Ureter (tissue), 1 donor: ENCODE data around the gene AGBL4. TPM values are rescaled to one million over a fixed set of nuclear protein-coding genes. Genes with fewer than 3 reads are reported as not detected.

Experiments used
- DNase-seq: peaks from one replicate; pipeline ENCODE4 v3.0.0-alpha.2; 2020; ENCODE audit warnings: low spot score
- total RNA-seq: library from RNA; stranded (reverse); gene quantifications from one replicate; pipeline ENCODE4 v1.2.4, GENCODE V29; 2023
- donor health status: DM: yes; HTN: yes; CAD: no.

AGBL4 gene
- total RNA-seq, 1 donor from 2014 or later: 0.21 TPM

DNA sequence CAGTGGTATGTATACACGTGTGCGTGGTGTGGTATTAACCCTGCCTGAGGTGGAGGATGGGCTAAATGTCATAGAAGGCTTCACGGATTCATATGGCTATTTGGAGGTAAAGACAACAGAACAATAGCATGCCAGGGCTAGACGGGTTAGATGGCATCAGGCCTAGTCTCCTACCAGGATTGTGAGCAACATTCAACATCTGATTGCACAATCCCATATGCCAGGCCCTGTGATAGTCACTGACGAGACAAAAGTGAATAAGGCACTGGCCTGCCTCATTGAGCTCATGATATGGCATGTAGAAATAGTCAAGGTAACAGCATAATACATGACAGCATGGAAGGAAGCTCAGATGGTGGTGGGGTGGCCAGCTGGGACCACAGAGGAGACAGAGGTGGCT is 1079.9 kb downstream of the AGBL4 start:
- DNase-seq: no peak

DNA sequence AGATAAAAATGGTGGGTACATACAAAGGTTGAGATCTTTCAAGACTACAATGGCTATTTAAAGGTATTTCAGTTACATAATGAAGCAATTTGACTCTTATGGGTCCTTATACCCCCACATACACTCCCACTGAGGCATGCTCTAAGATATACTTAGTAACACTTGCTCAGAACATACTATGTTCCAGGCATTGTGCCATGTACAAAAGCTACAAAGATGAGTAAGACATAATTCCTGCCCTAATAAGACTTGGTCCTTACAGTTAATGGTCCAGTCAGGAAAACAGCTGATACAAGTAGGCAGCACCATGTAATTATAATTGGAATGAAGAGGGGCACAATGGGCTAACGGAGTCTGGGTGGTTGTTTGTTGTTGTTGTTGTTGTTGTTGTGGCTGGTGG is 1080.4 kb downstream of the AGBL4 start:
- no peak for DNase-seq

DNA sequence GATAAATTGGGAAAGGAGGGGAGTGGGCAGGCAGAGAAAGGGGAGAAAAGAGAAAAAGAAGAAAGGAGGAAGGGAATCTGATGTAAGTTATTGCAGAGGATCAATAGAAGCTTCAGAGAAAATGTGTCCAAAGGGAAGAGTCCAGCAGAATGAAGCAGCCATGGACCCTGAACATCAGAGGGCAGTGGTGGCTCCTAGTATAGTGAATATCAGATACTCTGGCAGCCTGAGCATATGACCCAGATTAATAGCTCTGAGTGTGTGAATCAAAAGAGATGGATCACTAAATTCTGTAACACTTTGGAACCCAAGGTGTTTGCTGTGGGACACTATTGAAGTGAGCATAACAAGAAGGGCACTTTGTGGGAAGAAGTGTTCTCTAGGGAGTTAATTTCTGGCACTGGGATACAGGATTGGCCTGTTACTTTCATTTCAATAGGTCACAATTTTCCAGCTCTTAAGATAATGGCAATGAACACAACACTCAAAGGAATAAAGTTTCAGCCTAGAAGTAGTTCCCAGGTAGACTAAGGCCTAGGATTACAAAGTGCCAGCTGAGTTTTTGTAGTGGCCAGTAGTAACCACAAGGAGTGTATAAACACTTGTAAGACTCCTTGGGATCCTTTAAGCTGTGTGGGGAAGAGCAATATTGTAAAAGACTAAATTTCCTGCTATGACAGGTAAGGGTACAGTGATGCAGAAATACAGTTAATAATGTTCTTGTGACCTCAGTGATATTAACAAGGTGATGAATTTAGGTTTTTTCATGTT is 1082.6 kb downstream of the AGBL4 start:
- no peak for DNase-seq

DNA sequence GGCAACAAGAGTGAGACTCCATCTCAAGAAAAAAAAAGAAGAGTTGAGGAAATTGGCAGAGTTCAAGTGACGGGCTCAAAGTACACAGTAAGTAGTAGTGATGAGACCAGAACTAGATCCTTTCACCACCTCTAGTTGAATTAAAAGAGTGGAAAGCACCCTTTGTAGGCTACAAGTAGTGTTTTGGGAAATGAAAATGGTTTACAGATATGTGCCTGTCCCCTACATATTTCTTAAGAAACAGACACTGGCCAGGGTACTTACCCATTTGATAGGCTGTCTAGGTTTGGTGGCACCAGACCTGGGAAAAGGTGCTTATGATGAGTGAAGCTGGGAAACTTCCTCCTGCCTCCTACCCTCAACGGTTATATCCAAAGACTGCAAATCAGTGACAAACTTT is 1083.4 kb downstream of the AGBL4 start:
- no peak for DNase-seq

DNA sequence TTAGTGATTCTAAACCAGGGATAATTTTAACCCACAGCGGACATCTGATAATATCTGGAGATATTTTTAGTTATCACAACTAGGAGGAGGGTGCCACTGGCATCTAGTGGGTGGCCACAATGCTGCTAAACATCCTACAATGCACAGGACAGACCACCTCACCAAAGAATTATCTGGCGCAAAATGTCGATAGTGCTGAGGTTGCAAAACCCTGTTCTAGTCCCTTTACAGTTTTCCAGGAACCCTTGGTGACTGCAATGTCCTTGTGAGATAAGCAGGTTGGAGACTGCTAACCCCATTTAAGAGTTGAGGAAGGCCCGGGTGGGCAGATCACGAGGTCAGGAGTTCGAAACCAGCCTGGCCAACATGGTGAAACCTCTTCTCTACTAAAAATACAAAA is 1083.9 kb downstream of the AGBL4 start:
- no peak for DNase-seq

DNA sequence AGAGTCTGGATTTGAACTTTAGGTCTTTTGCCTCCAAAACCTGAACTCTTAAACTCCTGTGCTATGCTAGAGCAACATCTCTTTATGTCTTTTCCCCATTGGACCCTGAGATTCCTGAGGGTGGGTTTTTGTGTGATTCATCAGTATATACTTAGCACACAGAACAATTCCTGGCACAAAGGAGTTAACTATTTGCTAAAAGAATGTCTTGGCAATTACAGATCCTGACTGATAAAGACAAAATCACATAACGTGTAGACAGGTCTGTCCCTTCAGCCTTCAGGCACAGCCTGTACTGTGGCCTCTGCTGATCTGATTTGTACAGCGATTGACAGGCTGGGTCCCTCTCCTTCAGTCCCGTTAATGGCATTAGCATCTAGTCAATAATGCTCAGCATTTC is 1084.7 kb downstream of the AGBL4 start:
- no peak for DNase-seq

DNA sequence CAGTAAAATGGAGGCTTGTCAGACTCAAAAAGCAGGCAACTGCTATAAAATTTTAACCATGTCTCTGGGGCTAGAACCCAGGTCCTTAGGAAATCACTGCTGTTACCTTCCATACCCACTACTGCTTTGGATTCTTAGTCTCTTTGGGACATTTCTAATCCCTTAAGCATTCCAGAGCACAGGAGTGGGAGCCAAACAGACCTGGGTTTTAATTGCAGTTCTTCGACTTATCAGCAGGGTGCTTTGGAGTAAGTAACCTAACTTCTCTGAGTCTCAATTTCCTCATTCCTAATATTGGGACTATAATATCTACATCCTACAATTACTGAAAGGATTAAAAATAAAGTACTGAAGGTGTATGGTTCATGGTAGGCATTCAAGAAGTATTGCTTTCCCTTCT is 1086.0 kb downstream of the AGBL4 start:
- no peak for DNase-seq

DNA sequence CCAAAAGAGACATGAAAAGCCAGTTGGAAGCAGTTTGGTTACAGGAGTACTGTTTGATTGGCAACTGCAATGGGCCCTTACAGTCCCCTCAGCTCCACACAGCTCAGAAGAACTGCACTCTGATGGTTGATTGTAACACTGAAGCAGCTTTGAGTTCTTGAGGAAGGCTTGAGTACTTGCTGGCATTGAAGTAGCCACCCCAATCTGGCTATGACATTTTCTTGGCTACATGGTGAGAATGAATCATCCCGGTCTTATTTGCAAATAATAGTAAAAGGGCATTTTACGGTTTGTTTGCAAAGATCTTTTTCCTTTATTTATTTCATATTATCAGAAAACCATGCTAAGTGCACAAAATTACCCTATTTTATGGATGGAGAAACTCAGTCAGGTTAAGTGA is 1087.3 kb downstream of the AGBL4 start:
- no peak for DNase-seq

DNA sequence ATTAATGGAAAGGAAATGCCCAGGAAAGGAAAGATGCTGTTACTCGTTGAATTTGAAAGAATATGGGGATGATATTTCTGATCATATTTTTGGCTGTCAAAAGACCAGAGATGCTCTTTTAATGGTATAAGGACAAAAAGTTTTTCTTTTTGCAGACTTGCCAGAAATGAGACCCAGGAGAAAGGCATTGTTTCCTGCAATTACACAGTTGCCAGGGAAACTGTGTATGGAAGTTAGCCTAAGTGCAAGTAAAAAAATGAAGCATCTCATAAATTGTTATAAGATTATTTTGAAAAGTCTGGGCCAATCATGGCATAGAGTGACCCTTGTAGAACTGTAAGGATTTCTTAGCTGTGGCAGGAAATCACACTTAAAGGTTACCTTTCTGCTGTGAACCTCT is 1091.4 kb downstream of the AGBL4 start:
- no peak for DNase-seq

DNA sequence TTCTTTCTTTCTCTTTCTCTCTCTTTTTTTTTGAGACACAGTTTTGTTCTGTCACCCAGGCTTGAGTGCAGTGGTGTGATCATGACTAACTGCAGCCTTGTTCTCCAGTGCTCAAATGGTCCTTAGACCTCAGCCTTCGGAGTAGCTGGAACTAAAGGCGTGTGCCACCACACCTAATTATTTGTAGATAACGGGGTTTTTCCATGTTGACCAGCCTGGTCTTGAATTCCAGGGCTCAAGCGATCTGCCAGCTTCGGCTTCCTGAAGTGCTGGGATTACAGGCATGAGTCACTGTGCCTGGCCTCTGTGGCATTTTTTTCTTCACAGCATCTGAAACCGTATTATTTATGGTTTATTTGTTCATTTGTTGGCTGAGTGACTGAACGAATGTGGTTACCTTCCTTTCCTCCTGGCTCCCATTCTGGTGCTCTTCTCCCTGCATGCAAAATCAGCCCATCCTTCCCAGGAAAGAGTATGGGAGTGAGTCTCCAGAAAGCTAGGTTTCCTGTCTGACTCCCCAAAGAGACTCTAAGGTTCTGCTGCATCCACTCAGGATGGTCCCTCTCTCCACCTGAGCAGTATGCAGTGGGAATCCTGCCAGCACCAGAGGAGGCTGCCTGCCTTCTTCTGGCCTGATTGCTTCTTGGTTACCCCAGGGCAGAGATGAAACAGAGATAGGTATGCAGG is 1092.1 kb downstream of the AGBL4 start:
- no peak for DNase-seq

DNA sequence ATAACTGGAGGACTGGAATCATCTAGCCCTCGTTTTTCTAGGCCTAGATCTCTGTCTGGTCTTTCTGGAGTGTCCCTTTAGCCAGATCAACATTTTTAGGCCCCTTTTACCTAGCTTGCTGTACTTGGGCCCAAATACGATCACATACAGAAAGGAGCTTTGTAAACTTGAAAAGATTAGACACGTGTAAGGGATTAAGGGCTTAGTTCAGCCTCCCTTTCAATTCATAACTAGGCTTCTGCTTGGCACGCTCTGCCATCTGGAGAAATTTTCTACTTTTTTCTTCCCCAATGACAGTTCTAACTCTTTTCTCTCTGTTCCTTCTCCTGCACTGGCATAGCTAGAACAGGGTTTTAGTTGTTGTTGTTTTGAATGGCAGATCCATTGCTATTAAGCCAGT is 1093.7 kb downstream of the AGBL4 start:
- DNase-seq: no peak

DNA sequence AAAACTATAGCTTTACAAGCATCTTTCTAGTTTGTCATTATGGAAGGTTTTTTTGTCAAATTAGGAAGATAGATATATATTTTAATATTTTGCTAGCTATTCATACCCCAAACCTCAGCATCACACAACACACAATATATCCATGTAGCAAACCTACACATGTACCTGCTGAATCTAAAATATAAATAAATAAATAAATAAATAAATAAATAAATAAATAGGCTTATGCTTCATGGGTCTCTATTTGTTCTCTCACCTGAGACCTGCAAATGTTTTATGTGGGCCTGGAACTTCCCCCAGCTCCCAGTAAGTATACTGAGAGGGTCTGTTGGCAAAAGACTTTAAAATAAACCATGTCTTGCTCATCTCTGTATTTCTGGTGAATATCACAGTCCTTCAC is 1099.7 kb downstream of the AGBL4 start:
- DNase-seq: no peak

DNA sequence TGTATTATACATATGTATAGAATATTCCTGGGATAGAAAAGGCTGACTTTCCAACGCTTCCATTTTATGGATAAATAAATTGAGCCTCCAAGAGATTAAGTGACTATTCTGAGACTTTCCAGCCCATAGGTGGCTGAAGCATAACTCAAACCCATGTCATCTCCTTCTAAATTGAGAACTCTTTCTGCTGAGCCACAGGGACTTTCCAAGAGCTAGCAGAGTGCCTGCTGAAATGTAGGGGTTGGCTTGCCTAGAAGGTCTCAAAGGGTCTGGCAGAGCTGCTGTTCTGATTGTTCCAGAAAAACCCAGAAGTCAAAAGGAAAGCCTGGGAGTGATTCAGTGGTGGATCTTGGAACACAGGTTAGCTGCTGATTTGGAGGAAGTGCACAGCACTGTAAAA is 1100.6 kb downstream of the AGBL4 start:
- DNase-seq: no peak

DNA sequence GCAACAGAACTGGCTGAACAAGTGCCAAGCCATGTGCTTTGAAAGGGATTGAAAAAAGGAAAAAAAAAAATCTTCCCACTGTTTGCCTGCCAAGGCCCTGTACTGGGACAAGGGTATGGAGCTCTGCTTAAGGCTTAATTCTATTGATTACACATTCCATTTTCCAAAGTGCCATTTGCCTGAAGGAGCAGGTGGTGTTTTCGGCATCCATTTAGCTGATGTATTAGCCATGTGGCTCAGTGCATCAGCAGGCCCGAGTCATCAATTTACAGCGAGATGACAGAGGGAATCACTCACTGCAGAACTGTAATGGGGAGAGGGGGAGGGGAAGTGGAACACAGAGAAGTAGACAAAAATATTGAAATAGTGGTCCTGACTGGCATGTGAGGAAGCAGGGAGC is 1102.9 kb downstream of the AGBL4 start:
- no peak for DNase-seq

DNA sequence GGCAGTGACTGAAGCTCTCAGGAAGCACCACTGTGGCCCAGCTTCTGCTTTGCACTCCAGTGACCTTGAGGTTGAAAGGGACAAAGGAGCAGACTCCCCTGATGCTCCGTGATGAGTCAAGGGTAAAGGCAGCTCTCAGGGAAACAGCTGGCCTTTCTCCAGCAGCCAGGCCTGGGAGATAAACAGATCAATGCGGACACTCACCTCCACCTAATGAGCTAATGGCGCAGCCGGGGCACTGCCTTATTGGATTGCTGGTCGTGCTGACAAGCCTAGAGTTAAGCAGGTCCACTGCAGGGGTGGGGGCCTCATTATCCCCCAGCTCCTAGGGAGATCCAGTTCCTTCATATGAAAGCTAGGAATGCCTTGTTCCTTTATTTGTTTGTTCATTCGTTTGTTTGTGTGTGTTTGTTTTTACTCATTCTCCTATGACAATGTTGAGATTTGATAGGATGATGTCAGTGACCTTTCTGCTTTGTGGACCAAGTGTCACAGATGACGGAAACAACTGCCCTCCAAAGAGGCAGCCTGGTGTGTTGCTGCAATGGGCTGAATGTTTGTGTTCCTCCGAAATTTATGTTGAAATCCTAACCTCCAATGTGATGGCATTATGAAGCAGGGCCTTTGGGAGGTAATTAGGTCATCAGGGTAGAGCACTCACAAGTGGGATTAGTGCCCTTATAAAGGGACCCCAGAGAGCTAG is 1105.7 kb downstream of the AGBL4 start:
- no peak for DNase-seq

DNA sequence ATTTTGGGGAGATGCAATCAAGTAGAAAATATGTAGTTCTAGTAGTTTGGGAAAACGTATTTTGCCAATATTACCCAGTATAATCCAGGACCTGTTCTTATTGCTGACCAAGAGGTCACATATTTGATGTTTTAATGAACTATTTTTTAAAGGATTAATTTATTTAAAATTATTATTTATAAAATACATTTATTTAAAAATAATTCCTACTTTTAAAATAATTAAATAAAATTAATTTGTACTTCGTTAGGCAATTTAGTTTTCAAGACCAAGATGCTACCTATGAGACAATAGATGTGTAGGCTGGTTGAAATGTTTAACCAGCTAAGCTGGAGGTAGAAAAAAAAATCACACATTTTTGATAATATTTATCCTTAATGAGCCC is 1106.7 kb downstream of the AGBL4 start:
- no peak for DNase-seq

DNA sequence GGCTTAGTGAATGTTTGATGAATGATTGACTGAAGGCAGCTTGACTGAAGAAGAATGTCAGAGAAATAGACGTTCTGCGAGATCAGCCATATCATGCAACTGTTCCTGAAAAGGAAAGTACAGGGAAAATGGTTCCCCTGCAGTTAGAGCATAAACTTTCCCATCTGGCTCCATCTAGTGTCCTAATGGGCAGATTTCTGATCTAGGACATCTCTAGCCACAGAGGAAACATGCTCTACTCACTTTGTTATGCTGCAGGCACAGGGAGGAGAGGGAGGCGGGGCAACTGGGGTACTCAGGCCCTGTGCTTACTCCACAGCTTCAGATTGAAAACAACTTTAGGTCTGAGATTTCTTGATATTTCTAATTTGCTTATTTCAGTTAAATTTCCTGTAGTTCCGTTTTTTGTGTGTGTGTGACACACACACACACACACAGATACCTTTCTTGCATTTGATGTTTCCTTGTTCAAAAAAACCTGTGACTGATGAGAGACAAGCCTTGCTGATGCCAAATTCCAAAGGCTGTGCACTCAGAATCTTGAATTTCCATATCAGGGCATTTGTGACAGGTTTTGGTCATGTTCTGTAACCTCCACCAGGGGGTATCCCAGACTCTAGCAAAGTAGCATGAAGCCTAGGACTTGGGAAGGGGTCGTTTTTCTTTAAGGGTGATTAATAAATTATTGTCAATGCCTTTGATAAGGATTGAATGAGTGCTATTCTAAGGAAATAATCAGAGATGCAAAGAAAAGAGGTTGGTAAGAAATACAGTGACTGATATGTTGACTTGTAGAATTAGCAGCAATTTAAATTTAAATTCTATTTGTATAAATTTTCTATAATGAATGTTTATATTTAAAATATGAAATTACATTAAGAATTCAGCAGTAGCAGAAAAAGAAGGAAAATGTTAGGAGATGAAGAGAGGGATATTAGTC is 1107.4 kb downstream of the AGBL4 start:
- DNase-seq: no peak

DNA sequence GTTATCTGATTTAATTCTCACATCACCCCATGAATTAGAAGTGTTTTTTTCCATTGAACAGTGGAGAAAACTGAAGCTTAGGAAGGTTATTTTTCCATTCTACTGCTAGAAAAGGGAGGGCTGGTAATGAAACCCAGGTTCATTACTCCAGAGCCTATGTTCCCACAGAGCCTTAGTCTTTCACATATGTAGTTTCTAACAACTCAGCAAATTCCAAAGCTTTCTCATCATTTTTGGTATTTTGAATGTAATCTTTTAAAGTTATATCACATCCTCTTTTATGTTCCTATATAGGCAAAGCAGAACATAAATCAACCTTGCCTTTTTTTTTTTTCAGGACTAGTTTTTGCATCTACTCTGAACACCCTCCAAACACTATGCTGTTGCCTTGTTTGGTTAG is 1115.1 kb downstream of the AGBL4 start:
- no peak for DNase-seq

DNA sequence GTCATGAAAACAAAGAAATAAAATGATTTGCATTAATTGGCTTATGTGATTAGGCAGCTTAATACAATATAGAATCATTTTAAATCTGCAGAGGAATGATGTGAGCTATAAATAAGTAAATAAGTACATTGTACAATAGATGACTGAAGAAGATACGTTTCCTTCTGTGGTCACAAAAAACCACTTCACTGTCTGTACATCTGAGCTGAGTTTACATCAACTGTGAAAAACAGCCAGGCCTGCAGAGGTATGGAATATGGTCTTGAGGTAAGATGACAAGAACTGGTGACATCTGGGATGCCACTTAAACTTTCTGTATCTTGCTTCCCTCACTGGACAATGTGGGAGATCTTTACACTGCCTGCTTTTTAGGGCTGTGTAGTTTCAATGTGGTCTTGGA is 1117.0 kb downstream of the AGBL4 start:
- no peak for DNase-seq

DNA sequence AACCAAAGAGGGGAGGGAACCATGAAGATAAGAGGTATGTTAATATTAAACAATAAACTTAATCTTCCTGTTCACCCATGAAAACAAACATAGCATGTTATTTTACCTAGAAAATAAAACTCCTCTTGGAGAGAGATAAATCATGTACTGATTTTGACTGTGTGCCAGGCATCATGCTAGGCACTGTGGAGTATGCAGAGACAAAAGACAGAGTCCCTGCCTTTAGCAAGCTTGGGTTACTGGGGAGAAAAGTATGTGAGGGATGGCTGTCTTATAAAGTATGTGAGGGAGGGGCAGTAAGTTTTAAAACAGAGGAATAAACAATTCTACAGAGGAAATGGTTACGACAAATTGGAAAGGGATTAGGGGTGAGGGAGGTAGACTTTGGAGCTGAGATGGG is 1117.6 kb downstream of the AGBL4 start:
- no peak for DNase-seq

DNA sequence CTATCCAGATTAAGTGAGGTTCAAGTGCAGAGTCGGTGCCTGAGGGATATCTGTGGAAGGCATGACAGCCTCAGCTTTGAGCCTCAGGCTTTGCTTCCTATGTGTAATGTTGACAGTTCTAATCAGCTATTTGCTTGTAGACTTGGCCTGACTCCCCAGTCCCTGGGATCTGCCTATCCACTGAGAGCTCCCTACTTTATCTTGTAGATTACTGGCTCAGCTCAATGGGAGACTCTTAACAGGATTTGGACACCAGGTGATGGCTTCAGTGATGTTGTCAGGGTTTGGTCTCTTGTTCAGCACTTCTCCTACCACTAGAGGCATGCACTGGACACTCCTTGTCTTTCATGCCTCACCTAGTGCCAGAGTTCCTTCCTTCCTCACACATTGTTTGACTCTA is 1120.5 kb downstream of the AGBL4 start:
- no peak for DNase-seq

DNA sequence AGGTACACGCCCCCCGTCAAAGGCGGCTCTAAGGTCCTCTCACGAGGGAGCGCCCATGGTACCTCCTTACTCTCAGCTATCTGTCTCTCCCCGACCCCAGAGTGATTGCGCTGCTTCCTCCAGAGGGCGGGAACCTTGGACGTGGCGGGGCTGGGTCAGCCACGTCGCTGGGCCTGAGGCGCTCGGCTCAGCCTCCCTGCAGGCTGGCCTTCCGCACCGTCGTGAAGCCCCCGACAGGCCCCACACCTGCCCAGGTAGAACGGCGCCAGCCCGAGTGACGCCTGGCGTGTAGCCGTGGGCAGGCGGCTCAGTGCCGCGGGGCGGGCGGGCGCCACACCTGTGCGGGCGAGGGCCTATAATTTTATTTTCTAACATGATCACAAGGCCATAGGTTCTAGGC is 1124.9 kb downstream of the AGBL4 start:
- no peak for DNase-seq
